ENCODE measurements around the gene OPCML. TPM values are rescaled to one million over a fixed set of nuclear protein-coding genes. Genes with fewer than 3 reads are reported as not detected.

OPCML gene
- total and polyA plus RNA-seq, 2 of the 13 experiments (the other 11 are each of a cell fraction or from before 2014, with no cell fraction given) = not detected

GRCh38 chr11:132549561-132549960 is 982.7 kb downstream of the OPCML start (continued):
- no peak for TF ChIP-seq BRD4 (CRISPR knock-in tag; IDR thresholded peaks at IDR 0.05)
- no peak for TF ChIP-seq HNF4A (CRISPR knock-in tag; IDR thresholded peaks at IDR 0.05)
- TF ChIP-seq HMGXB3 (CRISPR knock-in tag; IDR thresholded peaks at IDR 0.05; ENCODE audit: borderline replicate concordance) = no peak
- no peak for TF ChIP-seq ZNF281 (CRISPR knock-in tag; IDR thresholded peaks at IDR 0.05; ENCODE audit: borderline replicate concordance)
- no peak for TF ChIP-seq ZNF251 (CRISPR knock-in tag; IDR thresholded peaks at IDR 0.05)
- no peak for TF ChIP-seq CSRNP1 (CRISPR knock-in tag; IDR thresholded peaks at IDR 0.05)
- TF ChIP-seq MBD4 (IDR thresholded peaks at IDR 0.05; ENCODE audit: borderline replicate concordance, low read length) = no peak

Measured in HepG2 (cell line).